OCI-LY7 (cell line): ENCODE results near the gene RRP15. TPM values are rescaled to one million over a fixed set of nuclear protein-coding genes. Genes with fewer than 3 reads are reported as not detected.

Experiments used
- BruUV-seq: library from RNA; stranded (reverse); fragments of 400-500 nt; replicated peaks from 2 replicates; lab custom pipeline; 2021; lab: Mats Ljungman, UMichigan
- CTCF ChIA-PET: fragments of 300-600 bp; sonication (Branson Sonifier 250); formaldehyde crosslinking; loops from one replicate; lab custom pipeline; 2022; ENCODE audit warnings: antibody characterized with exemption; ENCODE audit not compliant: unreplicated experiment; lab: Charles Lee
- POLR2A ChIA-PET: fragments of 300-600 bp; sonication (Branson Sonifier 250); formaldehyde crosslinking; loops from one replicate; lab custom pipeline; 2022; ENCODE audit warnings: antibody characterized with exemption; lab: Charles Lee
- DNase-seq: peaks from one replicate; pipeline ENCODE4 v3.0.0-alpha.2; 2015; ENCODE audit warnings: low spot score
- H2AFZ ChIP-seq: fragments of 200-600 bp; sonication (generic), shearing (Covaris generic); 2 replicates; pipeline ENCODE4 v1.6.1; 2014; ENCODE audit warnings: mild to moderate bottlenecking, antibody characterized with exemption, low read length, moderate library complexity
- H3K27ac ChIP-seq: fragments of 200-600 bp; sonication (generic); 2 replicates; pipeline ENCODE4 v1.5.1; 2014; ENCODE audit warnings: mixed run types, low read depth, mild to moderate bottlenecking, moderate library complexity, low read length, inconsistent platforms; ENCODE audit not compliant: poor library complexity, severe bottlenecking
- H3K36me3 ChIP-seq: fragments of 200-600 bp; sonication (generic); 2 replicates; pipeline ENCODE4 v1.6.1; 2014; ENCODE audit warnings: mild to moderate bottlenecking, antibody characterized with exemption, low read length, moderate library complexity, mixed read lengths; ENCODE audit not compliant: insufficient read depth
- H3K4me1 ChIP-seq: fragments of 200-600 bp; sonication (generic); 2 replicates; pipeline ENCODE4 v1.5.1; 2014; ENCODE audit warnings: mild to moderate bottlenecking, low read length; ENCODE audit not compliant: insufficient read depth, poor library complexity, severe bottlenecking
- H3K4me2 ChIP-seq: fragments of 200-600 bp; sonication (generic); 2 replicates; pipeline ENCODE4 v1.6.1; 2014; ENCODE audit warnings: mild to moderate bottlenecking, low read length
- H3K4me3 ChIP-seq: fragments of 200-600 bp; sonication (generic); 2 replicates; pipeline ENCODE4 v1.5.1; 2014; ENCODE audit warnings: mild to moderate bottlenecking, low read depth, low read length; ENCODE audit not compliant: poor library complexity, severe bottlenecking
- H3K79me2 ChIP-seq: fragments of 200-600 bp; sonication (generic); 2 replicates; pipeline ENCODE4 v1.6.1; 2016; ENCODE audit warnings: low read depth, mild to moderate bottlenecking, low read length, moderate library complexity, mixed read lengths; ENCODE audit not compliant: insufficient read depth
- H3K9me2 ChIP-seq: fragments of 200-600 bp; sonication (generic); 2 replicates; pipeline ENCODE4 v1.6.1; 2016; ENCODE audit warnings: mild to moderate bottlenecking, low read length, mixed read lengths; ENCODE audit not compliant: insufficient read depth
- H3K9me3 ChIP-seq: fragments of 200-600 bp; sonication (generic); 2 replicates; pipeline ENCODE4 v1.6.1; 2014; ENCODE audit warnings: mild to moderate bottlenecking, mixed run types, low read length, mixed read lengths
- H4K20me1 ChIP-seq: fragments of 200-600 bp; sonication (generic); 2 replicates; pipeline ENCODE4 v1.6.1; 2014; ENCODE audit warnings: mild to moderate bottlenecking, antibody characterized with exemption, low read length, moderate library complexity, mixed read lengths; ENCODE audit not compliant: insufficient read depth
- CTCF ChIP-seq: fragments of 200-600 bp; sonication (generic); conservative IDR thresholded peaks from 2 replicates; pipeline ENCODE4 v1.5.1; 2014; ENCODE audit warnings: mild to moderate bottlenecking, antibody characterized with exemption, low read length, moderate library complexity, mixed read lengths
- EZH2phosphoT487 ChIP-seq: fragments of 200-600 bp; sonication (generic); IDR thresholded peaks from 2 replicates; pipeline ENCODE4 v1.6.1; 2018; ENCODE audit warnings: low read depth, borderline replicate concordance, mild to moderate bottlenecking, mixed run types, antibody characterized with exemption, low read length, moderate library complexity, mixed read lengths
- intact Hi-C: fragments of 100-400 bp; cut with micrococcal nuclease; formaldehyde crosslinking; loops from one replicate; pipeline ENCODE4 v1.10.0; 2022; ENCODE audit not compliant: unreplicated experiment
- total RNA-seq, 2 experiments: library from RNA; depleted of rRNA in 1 of 2; stranded (reverse); fragments of >200 nt in 1 of 2; shearing (Covaris generic) in 1 of 2; gene quantifications; 2 replicates each; pipeline ENCODE4 v1.2.3, GENCODE V29; 2014 to 2022

The RRP15 gene
- total RNA-seq, 2 experiments from 2014 or later = 7.2 to 21.9 TPM

GRCh38 chr1:218366322-218367052 lies 81.4 kb downstream of the RRP15 start:
- no peaks in the 10 kb centered on the region for H4K20me1 ChIP-seq
- DNase-seq = no peak
- H3K4me2 ChIP-seq = no peak overlapping the region
- BruUV-seq = no TSS peak
- H3K4me3 ChIP-seq = no peak overlapping the region
- no peak overlapping the region for H3K27ac ChIP-seq
- H2AFZ ChIP-seq = no peak overlapping the region
- H3K9me2 ChIP-seq = no peaks in the 10 kb centered on the region
- TF ChIP-seq CTCF = no peak
- no peak for TF ChIP-seq EZH2phosphoT487
- H3K36me3 ChIP-seq = no peaks in the 10 kb centered on the region
- no peaks in the 10 kb centered on the region for H3K4me1 ChIP-seq
- H3K79me2 ChIP-seq = no peaks in the 10 kb centered on the region
- no peaks in the 10 kb centered on the region for H3K9me3 ChIP-seq
- CTCF ChIA-PET = no interaction called here
- intact Hi-C loops = no loop called here
- POLR2A ChIA-PET = no interaction called here

- no peak overlapping the region for H3K4me2 ChIP-seq
- H3K36me3 ChIP-seq = no peaks in the 10 kb centered on the region
- H3K27ac ChIP-seq = no peak overlapping the region
- H3K4me3 ChIP-seq = no peak overlapping the region
- no peak for TF ChIP-seq CTCF
- no peak for TF ChIP-seq EZH2phosphoT487
- H4K20me1 ChIP-seq = no peaks in the 10 kb centered on the region
- intact Hi-C loops = no loop called here
- no peaks in the 10 kb centered on the region for H3K9me2 ChIP-seq
- ChIA-PET CTCF (no interaction called here), POLR2A (no interaction called here)
- H3K79me2 ChIP-seq = no peaks in the 10 kb centered on the region
- no TSS peak for BruUV-seq
- no peaks in the 10 kb centered on the region for H3K4me1 ChIP-seq
- no peak overlapping the region for H2AFZ ChIP-seq
- no peak for DNase-seq
- H3K9me3 ChIP-seq = no peaks in the 10 kb centered on the region
Measured at GRCh38 chr1:218367118-218367517, 82.0 kb downstream of the RRP15 start.

GRCh38 chr1:218368686-218369085 lies 83.6 kb downstream of the RRP15 start:
- Histone ChIP-seq H3K9me3 (no peaks in the 10 kb centered on the region), H3K4me1 (no peaks in the 10 kb centered on the region), H3K9me2 (no peaks in the 10 kb centered on the region), H3K36me3 (no peaks in the 10 kb centered on the region), H3K4me3 (no peak overlapping the region), H3K79me2 (no peaks in the 10 kb centered on the region), H4K20me1 (no peaks in the 10 kb centered on the region), H2AFZ (no peak overlapping the region), H3K27ac (no peak overlapping the region), H3K4me2 (no peak overlapping the region)
- CTCF ChIA-PET = no interaction called here
- no TSS peak for BruUV-seq
- no peak for DNase-seq
- POLR2A ChIA-PET = no interaction called here
- TF ChIP-seq CTCF (no peak), EZH2phosphoT487 (no peak)
- intact Hi-C loops = no loop called here
